ENCODE data around the gene B3GALT2.

GRCh38 chr1:193185211-193185610 lies 1.2 kb downstream of the B3GALT2 start:
- TF ChIP-seq CTCF (IDR thresholded peaks at IDR 0.05) (no peak), ATF3 (CRISPR knock-in tag; conservative IDR thresholded peaks at IDR 0.05) (no peak), IRF1 (CRISPR knock-in tag; IDR thresholded peaks at IDR 0.05) (no peak), CDX4 (CRISPR knock-in tag; IDR thresholded peaks at IDR 0.05; ENCODE audit: borderline replicate concordance) (no peak), PRDM15 (CRISPR knock-in tag; IDR thresholded peaks at IDR 0.05) (no peak), AR (CRISPR knock-in tag; IDR thresholded peaks at IDR 0.05) (no peak), ATF2 (CRISPR knock-in tag; IDR thresholded peaks at IDR 0.05; ENCODE audit: borderline replicate concordance, low read depth) (no peak), USF2 (CRISPR knock-in tag; IDR thresholded peaks at IDR 0.05) (no peak), CREM (CRISPR knock-in tag; IDR thresholded peaks at IDR 0.05) (no peak), E2F5 (CRISPR knock-in tag; IDR thresholded peaks at IDR 0.05) (no peak), MAX (CRISPR knock-in tag; IDR thresholded peaks at IDR 0.05) (no peak), TEAD4 (CRISPR knock-in tag; IDR thresholded peaks at IDR 0.05) (no peak), ESRRA (CRISPR knock-in tag; IDR thresholded peaks at IDR 0.05; ENCODE audit: borderline replicate concordance) (no peak)
